Measurements from ENCODE around the gene PLD4. TPM values are rescaled to one million over a fixed set of nuclear protein-coding genes. Genes with fewer than 3 reads are reported as not detected.

The PLD4 gene
- total and polyA plus RNA-seq, 2 experiments from 2014 or later = not detected

DNA sequence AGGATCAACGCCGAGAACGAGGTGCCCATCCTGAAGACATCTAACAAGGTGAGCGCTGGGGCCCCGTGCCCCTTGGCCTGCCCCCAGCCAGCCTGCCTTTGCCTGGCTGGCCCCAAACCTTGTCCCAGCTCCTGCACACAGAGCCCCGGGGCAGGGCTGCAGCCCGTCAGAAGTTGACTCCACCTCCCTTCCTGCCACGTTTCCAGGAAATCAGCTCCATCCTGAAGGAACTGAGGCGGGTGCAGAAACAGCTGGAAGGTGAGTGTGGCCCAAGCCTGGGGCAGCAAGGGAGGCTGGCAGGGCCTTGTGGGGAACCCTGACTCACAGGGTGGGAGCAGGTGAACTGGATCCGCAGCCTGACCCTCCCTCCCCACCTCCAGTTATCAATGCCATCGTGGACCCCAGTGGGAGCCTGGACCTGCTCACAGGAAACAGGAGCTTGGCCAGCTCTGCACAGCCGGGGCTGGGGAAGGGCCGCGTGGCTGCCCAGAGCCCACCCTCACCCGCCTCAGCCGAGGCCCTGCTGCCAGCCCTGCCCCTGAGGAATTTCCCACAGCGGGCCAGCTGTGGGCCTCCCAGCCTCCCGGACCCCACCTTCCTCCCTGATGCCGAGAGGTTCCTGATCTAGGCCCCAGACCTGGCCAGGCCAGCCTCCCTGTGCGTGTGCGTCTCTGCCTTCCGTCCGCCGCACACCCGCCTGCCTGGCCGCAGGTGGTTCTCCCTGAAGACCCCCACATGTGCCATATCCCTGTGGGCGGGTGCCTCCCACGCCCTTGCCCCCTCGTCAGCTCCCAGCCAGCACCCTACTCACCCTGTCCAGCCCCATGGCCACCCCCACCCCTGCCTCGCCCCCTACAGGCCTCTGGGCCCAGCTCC is 30.1 kb upstream of the PLD4 start:
- ATAC-seq = no peak
- peaks cover 7% of the 10 kb centered on the region; the same call in 2 of the 3 replicates for H3K4me1 Mint-ChIP-seq

More for the DNA sequence above, 30.1 kb upstream of the PLD4 start:
- H3K9me3 Mint-ChIP-seq = no peaks in the 10 kb centered on the region
- DNase-seq (ENCODE audit: low spot score) = no peak
- Histone ChIP-seq H2AFZ (no peak overlapping the region), H3K27ac (ENCODE audit: low read depth) (no peak overlapping the region), H3K27me3 (ENCODE audit: insufficient read depth) (no peaks in the 10 kb centered on the region), H3K9me2 (ENCODE audit: insufficient read depth) (no peaks in the 10 kb centered on the region), H4K20me1 (replicated peaks; ENCODE audit: insufficient read depth) (no peaks in the 10 kb centered on the region), H3K4me1 (ENCODE audit: insufficient read depth) (no peaks in the 10 kb centered on the region), H3K36me3 (ENCODE audit: insufficient read depth) (no peaks in the 10 kb centered on the region), H3K4me2 (no peak overlapping the region), H3F3A (replicated peaks; ENCODE audit: low read depth) (no peaks in the 10 kb centered on the region), H3K79me2 (replicated peaks; ENCODE audit: insufficient read depth) (no peaks in the 10 kb centered on the region), H3K4me3 (no peak overlapping the region)
- no peak overlapping the region for H3K4me3 Mint-ChIP-seq
- peaks cover 17% of the 10 kb centered on the region for H3K27me3 Mint-ChIP-seq (ENCODE audit: insufficient read depth, low read depth, poor library complexity)
- H3K27ac Mint-ChIP-seq = no peak overlapping the region
- H3K36me3 Mint-ChIP-seq (ENCODE audit: low read depth) = no peaks in the 10 kb centered on the region
- TF ChIP-seq EZH2 (IDR thresholded peaks at IDR 0.05; ENCODE audit: low read depth, unreplicated experiment) = no peak
- TF ChIP-seq ZNF114 (CRISPR knock-in tag; IDR thresholded peaks at IDR 0.05) = no peak
- TF ChIP-seq JUNB (IDR thresholded peaks at IDR 0.05; ENCODE audit: unreplicated experiment) = no peak
- TF ChIP-seq, protein P1, sequence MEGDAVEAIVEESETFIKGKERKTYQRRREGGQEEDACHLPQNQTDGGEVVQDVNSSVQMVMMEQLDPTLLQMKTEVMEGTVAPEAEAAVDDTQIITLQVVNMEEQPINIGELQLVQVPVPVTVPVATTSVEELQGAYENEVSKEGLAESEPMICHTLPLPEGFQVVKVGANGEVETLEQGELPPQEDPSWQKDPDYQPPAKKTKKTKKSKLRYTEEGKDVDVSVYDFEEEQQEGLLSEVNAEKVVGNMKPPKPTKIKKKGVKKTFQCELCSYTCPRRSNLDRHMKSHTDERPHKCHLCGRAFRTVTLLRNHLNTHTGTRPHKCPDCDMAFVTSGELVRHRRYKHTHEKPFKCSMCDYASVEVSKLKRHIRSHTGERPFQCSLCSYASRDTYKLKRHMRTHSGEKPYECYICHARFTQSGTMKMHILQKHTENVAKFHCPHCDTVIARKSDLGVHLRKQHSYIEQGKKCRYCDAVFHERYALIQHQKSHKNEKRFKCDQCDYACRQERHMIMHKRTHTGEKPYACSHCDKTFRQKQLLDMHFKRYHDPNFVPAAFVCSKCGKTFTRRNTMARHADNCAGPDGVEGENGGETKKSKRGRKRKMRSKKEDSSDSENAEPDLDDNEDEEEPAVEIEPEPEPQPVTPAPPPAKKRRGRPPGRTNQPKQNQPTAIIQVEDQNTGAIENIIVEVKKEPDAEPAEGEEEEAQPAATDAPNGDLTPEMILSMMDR (conservative IDR thresholded peaks at IDR 0.05; ENCODE audit: low read depth in 2 of 2) = no peak
- no peak for TF ChIP-seq STAT1 (IDR thresholded peaks at IDR 0.05; ENCODE audit: unreplicated experiment)
- TF ChIP-seq, protein P2, sequence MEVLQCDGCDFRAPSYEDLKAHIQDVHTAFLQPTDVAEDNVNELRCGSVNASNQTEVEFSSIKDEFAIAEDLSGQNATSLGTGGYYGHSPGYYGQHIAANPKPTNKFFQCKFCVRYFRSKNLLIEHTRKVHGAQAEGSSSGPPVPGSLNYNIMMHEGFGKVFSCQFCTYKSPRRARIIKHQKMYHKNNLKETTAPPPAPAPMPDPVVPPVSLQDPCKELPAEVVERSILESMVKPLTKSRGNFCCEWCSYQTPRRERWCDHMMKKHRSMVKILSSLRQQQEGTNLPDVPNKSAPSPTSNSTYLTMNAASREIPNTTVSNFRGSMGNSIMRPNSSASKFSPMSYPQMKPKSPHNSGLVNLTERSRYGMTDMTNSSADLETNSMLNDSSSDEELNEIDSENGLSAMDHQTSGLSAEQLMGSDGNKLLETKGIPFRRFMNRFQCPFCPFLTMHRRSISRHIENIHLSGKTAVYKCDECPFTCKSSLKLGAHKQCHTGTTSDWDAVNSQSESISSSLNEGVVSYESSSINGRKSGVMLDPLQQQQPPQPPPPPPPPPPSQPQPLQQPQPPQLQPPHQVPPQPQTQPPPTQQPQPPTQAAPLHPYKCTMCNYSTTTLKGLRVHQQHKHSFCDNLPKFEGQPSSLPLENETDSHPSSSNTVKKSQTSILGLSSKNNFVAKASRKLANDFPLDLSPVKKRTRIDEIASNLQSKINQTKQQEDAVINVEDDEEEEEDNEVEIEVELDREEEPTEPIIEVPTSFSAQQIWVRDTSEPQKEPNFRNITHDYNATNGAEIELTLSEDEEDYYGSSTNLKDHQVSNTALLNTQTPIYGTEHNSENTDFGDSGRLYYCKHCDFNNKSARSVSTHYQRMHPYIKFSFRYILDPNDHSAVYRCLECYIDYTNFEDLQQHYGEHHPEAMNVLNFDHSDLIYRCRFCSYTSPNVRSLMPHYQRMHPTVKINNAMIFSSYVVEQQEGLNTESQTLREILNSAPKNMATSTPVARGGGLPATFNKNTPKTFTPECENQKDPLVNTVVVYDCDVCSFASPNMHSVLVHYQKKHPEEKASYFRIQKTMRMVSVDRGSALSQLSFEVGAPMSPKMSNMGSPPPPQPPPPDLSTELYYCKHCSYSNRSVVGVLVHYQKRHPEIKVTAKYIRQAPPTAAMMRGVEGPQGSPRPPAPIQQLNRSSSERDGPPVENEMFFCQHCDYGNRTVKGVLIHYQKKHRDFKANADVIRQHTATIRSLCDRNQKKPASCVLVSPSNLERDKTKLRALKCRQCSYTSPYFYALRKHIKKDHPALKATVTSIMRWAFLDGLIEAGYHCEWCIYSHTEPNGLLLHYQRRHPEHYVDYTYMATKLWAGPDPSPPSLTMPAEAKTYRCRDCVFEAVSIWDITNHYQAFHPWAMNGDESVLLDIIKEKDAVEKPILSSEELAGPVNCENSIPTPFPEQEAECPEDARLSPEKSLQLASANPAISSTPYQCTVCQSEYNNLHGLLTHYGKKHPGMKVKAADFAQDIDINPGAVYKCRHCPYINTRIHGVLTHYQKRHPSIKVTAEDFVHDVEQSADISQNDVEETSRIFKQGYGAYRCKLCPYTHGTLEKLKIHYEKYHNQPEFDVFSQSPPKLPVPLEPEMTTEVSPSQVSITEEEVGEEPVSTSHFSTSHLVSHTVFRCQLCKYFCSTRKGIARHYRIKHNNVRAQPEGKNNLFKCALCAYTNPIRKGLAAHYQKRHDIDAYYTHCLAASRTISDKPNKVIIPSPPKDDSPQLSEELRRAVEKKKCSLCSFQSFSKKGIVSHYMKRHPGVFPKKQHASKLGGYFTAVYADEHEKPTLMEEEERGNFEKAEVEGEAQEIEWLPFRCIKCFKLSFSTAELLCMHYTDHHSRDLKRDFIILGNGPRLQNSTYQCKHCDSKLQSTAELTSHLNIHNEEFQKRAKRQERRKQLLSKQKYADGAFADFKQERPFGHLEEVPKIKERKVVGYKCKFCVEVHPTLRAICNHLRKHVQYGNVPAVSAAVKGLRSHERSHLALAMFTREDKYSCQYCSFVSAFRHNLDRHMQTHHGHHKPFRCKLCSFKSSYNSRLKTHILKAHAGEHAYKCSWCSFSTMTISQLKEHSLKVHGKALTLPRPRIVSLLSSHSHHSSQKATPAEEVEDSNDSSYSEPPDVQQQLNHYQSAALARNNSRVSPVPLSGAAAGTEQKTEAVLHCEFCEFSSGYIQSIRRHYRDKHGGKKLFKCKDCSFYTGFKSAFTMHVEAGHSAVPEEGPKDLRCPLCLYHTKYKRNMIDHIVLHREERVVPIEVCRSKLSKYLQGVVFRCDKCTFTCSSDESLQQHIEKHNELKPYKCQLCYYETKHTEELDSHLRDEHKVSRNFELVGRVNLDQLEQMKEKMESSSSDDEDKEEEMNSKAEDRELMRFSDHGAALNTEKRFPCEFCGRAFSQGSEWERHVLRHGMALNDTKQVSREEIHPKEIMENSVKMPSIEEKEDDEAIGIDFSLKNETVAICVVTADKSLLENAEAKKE (CRISPR knock-in tag; IDR thresholded peaks at IDR 0.05) = no peak
